Measurements from ENCODE around the gene IL1RAPL1.

- no peak for TF ChIP-seq CTCF (IDR thresholded peaks at IDR 0.05)
- no peak for TF ChIP-seq POLR2A (IDR thresholded peaks at IDR 0.05)
Observed at GRCh38 chrX:28773807-28774206, 186.6 kb downstream of the IL1RAPL1 start.

Data from thyroid gland (tissue), 4 donors.